OCI-LY7 (cell line): ENCODE results near the gene MYH11. TPM values are rescaled to one million over a fixed set of nuclear protein-coding genes. Genes with fewer than 3 reads are reported as not detected.
"Not testable (repeated sequence)": the region's sequence is repeated elsewhere in the genome, so short reads cannot be mapped to it uniquely, and the experiment has no call there.

ENCODE experiments used
- BruUV-seq: library from RNA; stranded (reverse); fragments of 400-500 nt; replicated peaks from 2 replicates; lab custom pipeline; 2021; lab: Mats Ljungman, UMichigan
- CTCF ChIA-PET: fragments of 300-600 bp; sonication (Branson Sonifier 250); formaldehyde crosslinking; loops from one replicate; lab custom pipeline; 2022; ENCODE audit warnings: antibody characterized with exemption; ENCODE audit not compliant: unreplicated experiment; lab: Charles Lee
- POLR2A ChIA-PET: fragments of 300-600 bp; sonication (Branson Sonifier 250); formaldehyde crosslinking; loops from one replicate; lab custom pipeline; 2022; ENCODE audit warnings: antibody characterized with exemption; lab: Charles Lee
- DNase-seq: peaks from one replicate; pipeline ENCODE4 v3.0.0-alpha.2; 2015; ENCODE audit warnings: low spot score
- H2AFZ ChIP-seq: fragments of 200-600 bp; sonication (generic), shearing (Covaris generic); 2 replicates; pipeline ENCODE4 v1.6.1; 2014; ENCODE audit warnings: mild to moderate bottlenecking, antibody characterized with exemption, low read length, moderate library complexity
- H3K27ac ChIP-seq: fragments of 200-600 bp; sonication (generic); 2 replicates; pipeline ENCODE4 v1.5.1; 2014; ENCODE audit warnings: mixed run types, low read depth, mild to moderate bottlenecking, moderate library complexity, low read length, inconsistent platforms; ENCODE audit not compliant: poor library complexity, severe bottlenecking
- H3K36me3 ChIP-seq: fragments of 200-600 bp; sonication (generic); 2 replicates; pipeline ENCODE4 v1.6.1; 2014; ENCODE audit warnings: mild to moderate bottlenecking, antibody characterized with exemption, low read length, moderate library complexity, mixed read lengths; ENCODE audit not compliant: insufficient read depth
- H3K4me1 ChIP-seq: fragments of 200-600 bp; sonication (generic); 2 replicates; pipeline ENCODE4 v1.5.1; 2014; ENCODE audit warnings: mild to moderate bottlenecking, low read length; ENCODE audit not compliant: insufficient read depth, poor library complexity, severe bottlenecking
- H3K4me2 ChIP-seq: fragments of 200-600 bp; sonication (generic); 2 replicates; pipeline ENCODE4 v1.6.1; 2014; ENCODE audit warnings: mild to moderate bottlenecking, low read length
- H3K4me3 ChIP-seq: fragments of 200-600 bp; sonication (generic); 2 replicates; pipeline ENCODE4 v1.5.1; 2014; ENCODE audit warnings: mild to moderate bottlenecking, low read depth, low read length; ENCODE audit not compliant: poor library complexity, severe bottlenecking
- H3K79me2 ChIP-seq: fragments of 200-600 bp; sonication (generic); 2 replicates; pipeline ENCODE4 v1.6.1; 2016; ENCODE audit warnings: low read depth, mild to moderate bottlenecking, low read length, moderate library complexity, mixed read lengths; ENCODE audit not compliant: insufficient read depth
- H3K9me2 ChIP-seq: fragments of 200-600 bp; sonication (generic); 2 replicates; pipeline ENCODE4 v1.6.1; 2016; ENCODE audit warnings: mild to moderate bottlenecking, low read length, mixed read lengths; ENCODE audit not compliant: insufficient read depth
- H3K9me3 ChIP-seq: fragments of 200-600 bp; sonication (generic); 2 replicates; pipeline ENCODE4 v1.6.1; 2014; ENCODE audit warnings: mild to moderate bottlenecking, mixed run types, low read length, mixed read lengths
- H4K20me1 ChIP-seq: fragments of 200-600 bp; sonication (generic); 2 replicates; pipeline ENCODE4 v1.6.1; 2014; ENCODE audit warnings: mild to moderate bottlenecking, antibody characterized with exemption, low read length, moderate library complexity, mixed read lengths; ENCODE audit not compliant: insufficient read depth
- EZH2phosphoT487 ChIP-seq: fragments of 200-600 bp; sonication (generic); IDR thresholded peaks from 2 replicates; pipeline ENCODE4 v1.6.1; 2018; ENCODE audit warnings: low read depth, borderline replicate concordance, mild to moderate bottlenecking, mixed run types, antibody characterized with exemption, low read length, moderate library complexity, mixed read lengths
- intact Hi-C: fragments of 100-400 bp; cut with micrococcal nuclease; formaldehyde crosslinking; loops from one replicate; pipeline ENCODE4 v1.10.0; 2022; ENCODE audit not compliant: unreplicated experiment
- total RNA-seq, 2 experiments: library from RNA; depleted of rRNA in 1 of 2; stranded (reverse); fragments of >200 nt in 1 of 2; shearing (Covaris generic) in 1 of 2; gene quantifications; 2 replicates each; pipeline ENCODE4 v1.2.3, GENCODE V29; 2014 to 2022
- TF ChIP-seq, protein P1 (sequence below): fragments of 200-600 bp; sonication (generic); conservative IDR thresholded peaks from 2 replicates; pipeline ENCODE4 v1.5.1; 2014; ENCODE audit warnings: mild to moderate bottlenecking, antibody characterized with exemption, low read length, moderate library complexity, mixed read lengths

The MYH11 gene
- total RNA-seq, 2 experiments from 2014 or later, result 5.7 to 33.8 TPM

DNA sequence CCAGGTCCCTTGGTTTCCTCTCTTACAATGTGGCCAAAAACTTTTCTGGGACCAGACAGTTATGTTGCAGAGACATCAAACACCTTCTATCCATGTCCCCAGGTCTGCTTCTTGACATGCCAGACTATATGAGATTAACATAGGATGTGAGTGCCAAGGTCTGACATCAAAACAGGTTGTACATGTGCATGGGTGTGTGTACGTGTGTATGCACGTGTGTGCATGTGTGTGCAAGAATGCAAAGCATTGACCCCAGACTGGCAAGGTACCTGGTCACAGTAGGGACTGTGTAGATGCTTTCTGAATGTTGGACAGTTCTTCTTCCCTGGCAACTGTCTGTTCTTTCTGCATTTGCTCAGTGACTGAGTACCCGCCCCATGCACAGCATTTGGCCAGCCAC, 121.2 kb downstream of the MYH11 start:
- no peak for DNase-seq
- no peak overlapping the region for H3K27ac ChIP-seq
- H4K20me1 ChIP-seq, result no peaks in the 10 kb centered on the region
- H3K9me3 ChIP-seq, result no peaks in the 10 kb centered on the region
- TF ChIP-seq, protein P1, sequence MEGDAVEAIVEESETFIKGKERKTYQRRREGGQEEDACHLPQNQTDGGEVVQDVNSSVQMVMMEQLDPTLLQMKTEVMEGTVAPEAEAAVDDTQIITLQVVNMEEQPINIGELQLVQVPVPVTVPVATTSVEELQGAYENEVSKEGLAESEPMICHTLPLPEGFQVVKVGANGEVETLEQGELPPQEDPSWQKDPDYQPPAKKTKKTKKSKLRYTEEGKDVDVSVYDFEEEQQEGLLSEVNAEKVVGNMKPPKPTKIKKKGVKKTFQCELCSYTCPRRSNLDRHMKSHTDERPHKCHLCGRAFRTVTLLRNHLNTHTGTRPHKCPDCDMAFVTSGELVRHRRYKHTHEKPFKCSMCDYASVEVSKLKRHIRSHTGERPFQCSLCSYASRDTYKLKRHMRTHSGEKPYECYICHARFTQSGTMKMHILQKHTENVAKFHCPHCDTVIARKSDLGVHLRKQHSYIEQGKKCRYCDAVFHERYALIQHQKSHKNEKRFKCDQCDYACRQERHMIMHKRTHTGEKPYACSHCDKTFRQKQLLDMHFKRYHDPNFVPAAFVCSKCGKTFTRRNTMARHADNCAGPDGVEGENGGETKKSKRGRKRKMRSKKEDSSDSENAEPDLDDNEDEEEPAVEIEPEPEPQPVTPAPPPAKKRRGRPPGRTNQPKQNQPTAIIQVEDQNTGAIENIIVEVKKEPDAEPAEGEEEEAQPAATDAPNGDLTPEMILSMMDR, result no peak
- TF ChIP-seq EZH2phosphoT487, result no peak
- no TSS peak for BruUV-seq
- no peak overlapping the region for H3K4me2 ChIP-seq
- peaks cover 20% of the 10 kb centered on the region for H3K36me3 ChIP-seq
- intact Hi-C loops, result no loop called here
- ChIA-PET CTCF (no interaction called here), POLR2A (no interaction called here)
- no peaks in the 10 kb centered on the region for H3K79me2 ChIP-seq
- H2AFZ ChIP-seq, result no peak overlapping the region
- H3K9me2 ChIP-seq, result no peaks in the 10 kb centered on the region
- H3K4me3 ChIP-seq, result no peak overlapping the region
- no peaks in the 10 kb centered on the region for H3K4me1 ChIP-seq

DNA sequence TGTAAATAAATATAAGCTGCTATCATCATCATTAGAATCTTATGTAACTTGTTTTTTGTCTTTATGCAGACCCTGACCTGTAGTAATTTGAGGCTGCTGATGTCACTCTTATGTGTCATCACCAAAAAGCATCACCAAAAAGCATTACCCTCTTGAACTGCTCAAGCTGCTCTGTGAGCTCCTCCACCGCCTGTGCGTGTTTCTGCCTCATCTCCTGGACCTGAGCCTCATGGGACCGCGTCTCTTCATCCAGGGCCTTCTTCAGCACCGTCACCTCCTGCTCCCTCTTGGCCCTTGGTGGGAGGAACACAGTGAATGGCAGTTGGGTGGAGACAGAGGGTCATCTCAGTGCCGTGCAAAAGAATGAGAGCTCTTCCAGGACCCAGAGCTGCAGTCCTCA, 124.4 kb downstream of the MYH11 start:
- Histone ChIP-seq H4K20me1 (no peaks in the 10 kb centered on the region), H3K79me2 (no peaks in the 10 kb centered on the region), H3K27ac (no peak overlapping the region), H2AFZ (no peak overlapping the region), H3K9me3 (no peaks in the 10 kb centered on the region), H3K4me3 (no peak overlapping the region), H3K9me2 (no peaks in the 10 kb centered on the region), H3K4me2 (no peak overlapping the region), H3K4me1 (no peaks in the 10 kb centered on the region), H3K36me3 (peaks cover 16% of the 10 kb centered on the region)
- ChIA-PET POLR2A (interaction anchor here (0.5 kb wide), 1 partner anchor 97 kb away, joined by 3 read pairs; no protein-coding TSS in a partner anchor), CTCF (no interaction called here)
- no TSS peak for BruUV-seq
- intact Hi-C loops, result no loop called here
- no peak for TF ChIP-seq EZH2phosphoT487
- TF ChIP-seq, protein P1, result no peak
- DNase-seq, result no peak

DNA sequence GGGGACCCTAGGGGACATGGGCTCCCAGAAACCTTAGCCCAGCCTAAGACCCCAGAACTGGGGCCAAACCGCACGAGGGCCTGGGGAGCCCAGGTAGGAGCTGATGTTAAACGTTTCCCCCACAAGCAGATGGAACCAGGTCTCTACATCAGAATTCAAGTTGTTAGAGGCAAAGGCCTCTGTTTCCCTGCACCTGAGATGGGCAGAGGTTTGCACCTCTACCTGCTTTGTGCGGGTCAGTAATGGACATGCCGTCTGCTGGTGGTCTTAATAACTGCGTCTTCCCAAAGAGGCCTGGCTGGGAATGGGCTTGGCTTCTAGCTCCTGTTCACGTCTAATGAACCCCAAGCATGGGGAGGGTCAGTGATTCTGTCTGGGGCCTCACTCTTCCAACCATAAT, 127.7 kb downstream of the MYH11 start:
- peaks cover 24% of the 10 kb centered on the region for H3K36me3 ChIP-seq
- no peaks in the 10 kb centered on the region for H3K79me2 ChIP-seq
- BruUV-seq, result no TSS peak
- no peaks in the 10 kb centered on the region for H4K20me1 ChIP-seq
- intact Hi-C loops, result no loop called here
- POLR2A ChIA-PET, result interaction anchor here (0.7 kb wide), 1 partner anchor 151 kb away, joined by 5 read pairs; no protein-coding TSS in a partner anchor
- CTCF ChIA-PET, result no interaction called here
- DNase-seq, result no peak
- H3K4me2 ChIP-seq, result no peak overlapping the region
- H3K4me3 ChIP-seq, result no peak overlapping the region
- no peaks in the 10 kb centered on the region for H3K9me3 ChIP-seq
- no peaks in the 10 kb centered on the region for H3K4me1 ChIP-seq
- TF ChIP-seq, protein P1, result no peak
- TF ChIP-seq EZH2phosphoT487, result no peak
- H3K9me2 ChIP-seq, result no peaks in the 10 kb centered on the region
- no peak overlapping the region for H3K27ac ChIP-seq
- H2AFZ ChIP-seq, result no peak overlapping the region

DNA sequence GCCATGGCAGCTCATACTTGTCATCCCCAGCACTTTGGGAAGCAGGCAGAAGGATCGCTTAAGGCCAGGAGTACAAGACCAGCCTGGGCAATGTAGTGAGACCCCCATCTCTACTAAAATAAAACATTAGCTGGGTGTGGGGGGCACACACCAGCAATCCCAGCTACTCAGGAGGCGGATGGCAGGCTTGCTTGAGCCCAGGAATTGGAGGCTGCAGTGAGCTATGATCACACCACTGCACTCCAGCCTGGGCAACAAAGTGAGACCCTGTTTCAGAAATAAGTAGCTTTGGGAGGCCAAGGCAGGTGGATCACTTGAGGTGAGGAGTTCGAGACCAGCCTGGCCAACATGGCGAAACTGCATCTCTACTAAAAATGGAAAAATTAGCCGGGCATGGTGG, 129.1 kb downstream of the MYH11 start:
- CTCF ChIA-PET, H3K79me2 ChIP-seq, H3K9me2 ChIP-seq, intact Hi-C loops, BruUV-seq, H3K4me3 ChIP-seq, H3K27ac ChIP-seq, H3K9me3 ChIP-seq, H2AFZ ChIP-seq, H3K4me2 ChIP-seq, DNase-seq, H3K4me1 ChIP-seq, H4K20me1 ChIP-seq: not testable (repeated sequence)
- H3K36me3 ChIP-seq, result peaks cover 24% of the 10 kb centered on the region
- POLR2A ChIA-PET, result interaction anchor here (1.5 kb wide), 1 partner anchor 86 kb away, joined by 4 read pairs; no protein-coding TSS in a partner anchor
